ENCODE results near the gene NCAPD3.

GRCh38 chr11:134155946-134156865 lies 67.6 kb downstream of the NCAPD3 start:
- TF ChIP-seq, protein P1, sequence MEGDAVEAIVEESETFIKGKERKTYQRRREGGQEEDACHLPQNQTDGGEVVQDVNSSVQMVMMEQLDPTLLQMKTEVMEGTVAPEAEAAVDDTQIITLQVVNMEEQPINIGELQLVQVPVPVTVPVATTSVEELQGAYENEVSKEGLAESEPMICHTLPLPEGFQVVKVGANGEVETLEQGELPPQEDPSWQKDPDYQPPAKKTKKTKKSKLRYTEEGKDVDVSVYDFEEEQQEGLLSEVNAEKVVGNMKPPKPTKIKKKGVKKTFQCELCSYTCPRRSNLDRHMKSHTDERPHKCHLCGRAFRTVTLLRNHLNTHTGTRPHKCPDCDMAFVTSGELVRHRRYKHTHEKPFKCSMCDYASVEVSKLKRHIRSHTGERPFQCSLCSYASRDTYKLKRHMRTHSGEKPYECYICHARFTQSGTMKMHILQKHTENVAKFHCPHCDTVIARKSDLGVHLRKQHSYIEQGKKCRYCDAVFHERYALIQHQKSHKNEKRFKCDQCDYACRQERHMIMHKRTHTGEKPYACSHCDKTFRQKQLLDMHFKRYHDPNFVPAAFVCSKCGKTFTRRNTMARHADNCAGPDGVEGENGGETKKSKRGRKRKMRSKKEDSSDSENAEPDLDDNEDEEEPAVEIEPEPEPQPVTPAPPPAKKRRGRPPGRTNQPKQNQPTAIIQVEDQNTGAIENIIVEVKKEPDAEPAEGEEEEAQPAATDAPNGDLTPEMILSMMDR (IDR thresholded peaks at IDR 0.05): no peak
- no peak for TF ChIP-seq POLR2A (IDR thresholded peaks at IDR 0.05)

Measured in esophagus squamous epithelium (tissue), 4 donors.